Neutrophil (primary cell): ENCODE data around the gene GOLGA5.
"Not testable (repeated sequence)": the region's sequence is repeated elsewhere in the genome, so short reads cannot be mapped to it uniquely, and the experiment has no call there.

Source experiments
- H3K27ac ChIP-seq: fragments of 200-600 bp; sonication (generic); 2 replicates; pipeline ENCODE4 v1.5.1; 2016; ENCODE audit warnings: mild to moderate bottlenecking, moderate library complexity
- H3K27me3 ChIP-seq: fragments of 200-600 bp; sonication (generic); 2 replicates; pipeline ENCODE4 v1.6.0; 2016; ENCODE audit warnings: mild to moderate bottlenecking
- H3K36me3 ChIP-seq: fragments of 200-600 bp; sonication (generic); 2 replicates; pipeline ENCODE4 v1.5.1; 2017
- H3K4me1 ChIP-seq, 2 experiments: fragments of 200-600 bp in 1 of 2; sonication (generic) in 1 of 2; 1 replicate in 1 of 2; 2 replicates in 1 of 2; pipeline versions ENCODE4 v1.5.1 to v1.6.1; 2013 to 2016; ENCODE audit warnings: low read depth in 1 of 2, low read length in 1 of 2, mild to moderate bottlenecking in 1 of 2, moderate library complexity in 1 of 2; ENCODE audit not compliant: control insufficient read depth in 1 of 2, insufficient read depth in 1 of 2
- H3K4me3 ChIP-seq, 2 experiments: fragments of 200-600 bp in 1 of 2; sonication (generic) in 1 of 2; 1 replicate in 1 of 2; 2 replicates in 1 of 2; pipeline ENCODE4 v1.5.1; 2013 to 2016; ENCODE audit warnings: low read depth in 1 of 2, low read length in 1 of 2, mild to moderate bottlenecking in 1 of 2, moderate library complexity in 1 of 2
- H3K9me3 ChIP-seq: fragments of 200-600 bp; sonication (generic); 2 replicates; pipeline ENCODE4 v1.5.1; 2016
- TF ChIP-seq, protein P1 (sequence below): fragments of 200-600 bp; sonication (generic); IDR thresholded peaks from 2 replicates; pipeline ENCODE4 v1.5.1; 2016; ENCODE audit warnings: antibody characterized with exemption

The GOLGA5 gene

DNA sequence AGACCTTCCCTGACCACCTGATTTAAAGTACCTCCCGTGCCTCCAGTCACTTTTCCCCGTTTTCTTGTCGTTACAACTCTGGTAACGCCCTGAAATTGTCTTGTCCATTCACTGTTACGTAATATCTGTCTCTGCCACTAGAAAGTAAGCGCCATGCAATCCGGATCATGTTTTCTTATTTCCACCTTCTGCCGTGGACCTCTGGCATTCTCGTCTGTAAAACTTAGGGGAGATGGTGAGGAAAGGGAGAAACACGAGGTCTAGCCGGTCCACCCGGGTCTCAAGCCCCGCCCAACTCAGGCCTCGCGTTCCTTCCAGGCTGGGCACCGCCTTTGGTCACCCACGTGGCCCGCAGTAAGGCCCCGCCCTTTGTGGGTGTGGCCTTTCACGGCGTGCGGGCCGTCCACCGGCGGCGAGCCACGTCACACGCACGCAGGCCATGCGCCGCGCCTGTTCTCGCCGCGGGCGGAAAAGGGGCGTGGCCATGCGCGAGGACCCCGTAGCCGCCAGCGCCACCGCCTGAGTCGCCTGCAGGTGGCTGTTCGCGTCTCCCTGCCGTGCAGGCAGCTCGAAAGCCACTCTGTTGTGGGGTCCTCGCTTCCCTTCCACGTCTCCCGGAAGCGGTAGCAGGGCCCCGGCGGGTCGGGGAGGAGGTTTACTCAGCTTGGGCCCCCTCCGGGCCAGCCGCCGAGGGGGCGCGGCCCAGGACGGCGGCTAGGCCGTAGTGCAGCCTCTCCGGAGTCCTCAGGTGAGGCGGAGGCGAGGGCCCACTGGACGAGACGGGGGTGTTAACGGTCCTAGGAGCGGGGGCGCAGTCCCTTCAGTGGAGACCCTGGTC lies at the start of gene GOLGA5:
TSS of gene GOLGA5 (plus strand) at position 597 of the 838 bp plus-strand sequence. CDS start 3,133 bp downstream, outside the sequence.
- H3K4me3 ChIP-seq = peak within 1 kb of the TSS; percentile 85 to 92
- TF ChIP-seq, protein P1, sequence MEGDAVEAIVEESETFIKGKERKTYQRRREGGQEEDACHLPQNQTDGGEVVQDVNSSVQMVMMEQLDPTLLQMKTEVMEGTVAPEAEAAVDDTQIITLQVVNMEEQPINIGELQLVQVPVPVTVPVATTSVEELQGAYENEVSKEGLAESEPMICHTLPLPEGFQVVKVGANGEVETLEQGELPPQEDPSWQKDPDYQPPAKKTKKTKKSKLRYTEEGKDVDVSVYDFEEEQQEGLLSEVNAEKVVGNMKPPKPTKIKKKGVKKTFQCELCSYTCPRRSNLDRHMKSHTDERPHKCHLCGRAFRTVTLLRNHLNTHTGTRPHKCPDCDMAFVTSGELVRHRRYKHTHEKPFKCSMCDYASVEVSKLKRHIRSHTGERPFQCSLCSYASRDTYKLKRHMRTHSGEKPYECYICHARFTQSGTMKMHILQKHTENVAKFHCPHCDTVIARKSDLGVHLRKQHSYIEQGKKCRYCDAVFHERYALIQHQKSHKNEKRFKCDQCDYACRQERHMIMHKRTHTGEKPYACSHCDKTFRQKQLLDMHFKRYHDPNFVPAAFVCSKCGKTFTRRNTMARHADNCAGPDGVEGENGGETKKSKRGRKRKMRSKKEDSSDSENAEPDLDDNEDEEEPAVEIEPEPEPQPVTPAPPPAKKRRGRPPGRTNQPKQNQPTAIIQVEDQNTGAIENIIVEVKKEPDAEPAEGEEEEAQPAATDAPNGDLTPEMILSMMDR = peak; percentile 85
- peaks cover 7% of the 10 kb centered on the region for H3K9me3 ChIP-seq
- peaks cover 18% of the 10 kb centered on the region for H3K36me3 ChIP-seq
- peak within 1 kb of the TSS; percentile 92 for H3K27ac ChIP-seq
- no peaks in the 10 kb centered on the region for H3K27me3 ChIP-seq
- peaks cover 20 to 25% of the 10 kb centered on the region in 2 experiments for H3K4me1 ChIP-seq

DNA sequence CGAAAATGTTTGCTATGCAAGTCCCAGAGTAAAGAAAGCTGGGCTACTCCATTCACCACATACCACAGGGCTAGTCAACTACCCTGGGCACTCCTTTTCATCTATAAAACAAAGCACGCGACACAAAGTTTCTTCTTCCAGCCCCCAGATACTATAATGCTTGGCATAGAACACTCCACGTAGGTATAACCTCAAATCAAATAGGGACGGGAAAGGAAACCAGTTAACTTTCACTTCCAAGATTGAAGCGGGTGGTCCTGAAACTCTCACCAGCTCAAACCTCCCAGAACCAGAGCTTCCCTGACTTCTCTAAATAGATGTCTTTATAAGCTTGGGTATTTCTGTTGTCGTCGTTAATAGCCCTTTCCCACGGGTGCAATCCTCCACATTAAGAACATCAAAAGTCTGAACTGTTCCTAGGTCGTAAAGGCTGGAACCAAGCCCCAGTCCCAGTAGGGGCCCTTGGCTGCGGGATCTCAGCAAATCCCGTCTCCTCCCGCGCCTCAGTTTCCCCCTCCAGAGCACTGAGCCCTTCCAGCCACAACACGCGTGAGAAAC lies 46.3 kb upstream of the GOLGA5 start:
- Histone ChIP-seq H3K4me3 (peak overlapping the region; percentile 3 to 34), H3K9me3 (peaks cover 10% of the 10 kb centered on the region), H3K4me1 (peaks cover 9 to 13% of the 10 kb centered on the region in 2 experiments), H3K27me3 (peaks cover 79% of the 10 kb centered on the region), H3K36me3 (no peaks in the 10 kb centered on the region), H3K27ac (no peak overlapping the region)
- TF ChIP-seq, protein P1 = no peak

- Histone ChIP-seq H3K4me3 (peak within 1 kb of the TSS; percentile 3 to 34), H3K36me3 (no peaks in the 10 kb centered on the region), H3K27me3 (peaks cover 79% of the 10 kb centered on the region), H3K4me1 (peaks cover 9 to 13% of the 10 kb centered on the region in 2 experiments), H3K27ac (no peak within 1 kb of the TSS), H3K9me3 (peaks cover 10% of the 10 kb centered on the region)
- TF ChIP-seq, protein P1 = no peak
Observed at GRCh38 chr14:92748259-92749016, 45.7 kb upstream of the GOLGA5 start, which contains the start of gene LGMN. Gene LGMN (minus strand): TSS chr14:92748627. CDS start chr14:92732786, 15,841 bp downstream.

GRCh38 chr14:92750222-92750728 lies 43.8 kb upstream of the GOLGA5 start:
- H3K4me3 ChIP-seq, H3K9me3 ChIP-seq, H3K36me3 ChIP-seq, H3K27ac ChIP-seq: not testable (repeated sequence)
- H3K27me3 ChIP-seq = peaks cover 71% of the 10 kb centered on the region
- H3K4me1 ChIP-seq = peaks cover 9 to 13% of the 10 kb centered on the region in 2 experiments

- Histone ChIP-seq H3K4me1 (peaks cover 9 to 13% of the 10 kb centered on the region in 2 experiments), H3K4me3 (no peak overlapping the region)
Observed at GRCh38 chr14:92750994-92751400, 43.1 kb upstream of the GOLGA5 start.

More at GRCh38 chr14:92750994-92751400, 43.1 kb upstream of the GOLGA5 start:
- TF ChIP-seq, protein P1 = no peak
- no peak overlapping the region for H3K27ac ChIP-seq
- H3K9me3 ChIP-seq = peaks cover 10% of the 10 kb centered on the region
- peaks cover 64% of the 10 kb centered on the region for H3K27me3 ChIP-seq
- H3K36me3 ChIP-seq = no peaks in the 10 kb centered on the region
